ENCODE results near the gene CLEC18A.
"Not testable (repeated sequence)": the region's sequence is repeated elsewhere in the genome, so short reads cannot be mapped to it uniquely, and the experiment has no call there.

CLEC18A gene

GRCh38 chr16:69952572-69953355, 1.6 kb downstream of the CLEC18A start:
- FAIRE-seq: not testable (repeated sequence)

GRCh38 chr16:69954241-69954640, 3.1 kb downstream of the CLEC18A start:
- FAIRE-seq: not testable (repeated sequence)

- FAIRE-seq: not testable (repeated sequence)
Measured at GRCh38 chr16:69963312-69963711, 12.2 kb downstream of the CLEC18A start.

GRCh38 chr16:69964960-69965660, 14.0 kb downstream of the CLEC18A start:
- not testable (repeated sequence) for FAIRE-seq

GRCh38 chr16:69965661-69966054, 14.5 kb downstream of the CLEC18A start:
- FAIRE-seq: not testable (repeated sequence)

- FAIRE-seq: not testable (repeated sequence)
Measured at GRCh38 chr16:69967688-69968087, 16.6 kb downstream of the CLEC18A start.

- not testable (repeated sequence) for FAIRE-seq
Measured at GRCh38 chr16:69968125-69968524, 17.0 kb downstream of the CLEC18A start.

- not testable (repeated sequence) for FAIRE-seq
Measured at GRCh38 chr16:69969657-69970056, 18.5 kb downstream of the CLEC18A start.

GRCh38 chr16:69972120-69972519, 21.0 kb downstream of the CLEC18A start:
- FAIRE-seq: not testable (repeated sequence)

GRCh38 chr16:69972935-69973334, 21.8 kb downstream of the CLEC18A start:
- FAIRE-seq: not testable (repeated sequence)

- FAIRE-seq: not testable (repeated sequence)
Measured at GRCh38 chr16:69985196-69985595, 34.1 kb downstream of the CLEC18A start.

GRCh38 chr16:69997956-69998355, 46.8 kb downstream of the CLEC18A start:
- FAIRE-seq: not testable (repeated sequence)

GRCh38 chr16:69999801-70000200, 48.7 kb downstream of the CLEC18A start:
- not testable (repeated sequence) for FAIRE-seq

- not testable (repeated sequence) for FAIRE-seq
Measured at GRCh38 chr16:70003511-70003910, 52.4 kb downstream of the CLEC18A start.

- FAIRE-seq: not testable (repeated sequence)
Measured at GRCh38 chr16:70008604-70009003, 57.5 kb downstream of the CLEC18A start.

- not testable (repeated sequence) for FAIRE-seq
Measured at GRCh38 chr16:70010615-70011014, 59.5 kb downstream of the CLEC18A start.

- not testable (repeated sequence) for FAIRE-seq
Measured at GRCh38 chr16:70011120-70011519, 60.0 kb downstream of the CLEC18A start.

- FAIRE-seq: not testable (repeated sequence)
Measured at GRCh38 chr16:70012354-70012753, 61.2 kb downstream of the CLEC18A start.

- not testable (repeated sequence) for FAIRE-seq
Measured at GRCh38 chr16:70012951-70013350, 61.8 kb downstream of the CLEC18A start.

Data from A204.1 (cell line).